CD4-positive, alpha-beta memory T cell (primary cell): ENCODE measurements around the gene CLEC2L. TPM values are rescaled to one million over a fixed set of nuclear protein-coding genes. Genes with fewer than 3 reads are reported as not detected.
A peak's percentile ranks its signal among the peaks of the same experiment; 100 is the strongest.

Experiments
- CTCF ChIA-PET: fragments of 350-600 bp; sonication (Branson Sonifier 250); formaldehyde crosslinking; loops from one replicate; lab custom pipeline; 2021; ENCODE audit warnings: inconsistent platforms; ENCODE audit not compliant: partially characterized antibody; lab: Charles Lee
- POLR2A ChIA-PET: fragments of 350-600 bp; sonication (Branson Sonifier 250); formaldehyde crosslinking; loops from one replicate; lab custom pipeline; 2021; ENCODE audit not compliant: partially characterized antibody; lab: Charles Lee
- DNase-seq, 5 donors: peaks; one replicate each; pipeline versions ENCODE4 v3.0.0 to v3.0.0-alpha.2; 2020 to 2022; ENCODE audit warnings: mixed read lengths in 1 of 5
- H3K27ac ChIP-seq: one replicate; pipeline ENCODE4 v1.7.0; 2013; ENCODE audit warnings: low read depth, low read length
- H3K27me3 ChIP-seq: 2 replicates; pipeline ENCODE4 v1.7.0; 2013; ENCODE audit warnings: mild to moderate bottlenecking, low read length, moderate library complexity; ENCODE audit not compliant: insufficient read depth
- H3K36me3 ChIP-seq: 2 replicates; pipeline ENCODE4 v1.7.0; 2013; ENCODE audit warnings: mild to moderate bottlenecking, low read length, moderate library complexity; ENCODE audit not compliant: insufficient read depth
- H3K4me1 ChIP-seq: 2 replicates; pipeline ENCODE4 v1.7.0; 2013; ENCODE audit warnings: mild to moderate bottlenecking, low read length, moderate library complexity; ENCODE audit not compliant: insufficient read depth
- H3K4me3 ChIP-seq, 2 donors: one replicate each; pipeline ENCODE4 v1.7.0; 2013; ENCODE audit warnings: low read length in 2 of 2, mild to moderate bottlenecking in 1 of 2
- H3K9me3 ChIP-seq, 2 donors: one replicate each; pipeline ENCODE4 v1.7.0; 2013; ENCODE audit warnings: low read length in 2 of 2, control low read depth in 1 of 2; ENCODE audit not compliant: control insufficient read depth in 1 of 2
- H3K27ac Mint-ChIP-seq, 7 donors: one replicate each; pipeline ENCODE4 v1.8.0; 2020 to 2021; ENCODE audit warnings: mixed read lengths in 7 of 7, mild to moderate bottlenecking in 6 of 7, inconsistent platforms in 3 of 7, moderate library complexity in 3 of 7
- H3K27me3 Mint-ChIP-seq, 2 donors: one replicate each; pipeline ENCODE4 v1.8.0; 2020 to 2021; ENCODE audit warnings: mixed read lengths in 2 of 2
- H3K36me3 Mint-ChIP-seq, 2 donors: one replicate each; pipeline ENCODE4 v1.8.0; 2020 to 2021; ENCODE audit warnings: mixed read lengths in 2 of 2, inconsistent platforms in 1 of 2, mild to moderate bottlenecking in 1 of 2
- H3K4me1 Mint-ChIP-seq, 4 donors: one replicate each; pipeline ENCODE4 v1.8.0; 2020 to 2021; ENCODE audit warnings: mixed read lengths in 4 of 4, mild to moderate bottlenecking in 1 of 4
- H3K4me3 Mint-ChIP-seq, 8 donors: one replicate each; pipeline ENCODE4 v1.8.0; 2020 to 2021; ENCODE audit warnings: mixed read lengths in 8 of 8, mild to moderate bottlenecking in 7 of 8, moderate library complexity in 6 of 8, inconsistent platforms in 3 of 8
- H3K9me3 Mint-ChIP-seq, 8 donors: one replicate each; pipeline ENCODE4 v1.8.0; 2020 to 2021; ENCODE audit warnings: mixed read lengths in 8 of 8, mild to moderate bottlenecking in 5 of 8, inconsistent platforms in 3 of 8, moderate library complexity in 1 of 8
- intact Hi-C: fragments of 100-400 bp; cut with micrococcal nuclease; formaldehyde crosslinking; loops from one replicate; pipeline ENCODE4 v1.15.1; 2023
- polyA plus RNA-seq, 2 donors: library from polyadenylated mRNA; unstranded; fragments of 300-500 nt; fragmentation: Illumina TruSeq; gene quantifications; one replicate each; pipeline ENCODE4 v1.2.3, GENCODE V29; 2021
- total RNA-seq, 2 experiments: library from RNA; stranded (reverse); gene quantifications; one replicate each; pipeline ENCODE4 v1.2.3, GENCODE V29; 2021

CLEC2L gene
- total and polyA plus RNA-seq, 4 experiments from 2014 or later = not detected

- ChIA-PET CTCF (interaction anchor here (1.2 to 2.0 kb wide), 3 partner anchors 9 to 28 kb away, joined by 3 to 6 read pairs (median 4); no protein-coding TSS in a partner anchor), POLR2A (no interaction called here)
- Histone ChIP-seq H3K27me3 (no peaks in the 10 kb centered on the region), H3K9me3 (no peaks in the 10 kb centered on the region), H3K27ac (no peak overlapping the region), H3K4me3 (no peak overlapping the region), H3K4me1 (no peaks in the 10 kb centered on the region), H3K36me3 (peaks cover 46% of the 10 kb centered on the region)
- peak overlapping the region in 1 of 7 donors; percentile 80 for H3K27ac Mint-ChIP-seq
- intact Hi-C loops = no loop called here
- no peaks in the 10 kb centered on the region for H3K4me1 Mint-ChIP-seq
- no peak for DNase-seq
- no peaks in the 10 kb centered on the region for H3K27me3 Mint-ChIP-seq
- H3K36me3 Mint-ChIP-seq = peaks cover 67 to 73% of the 10 kb centered on the region in 2 donors
- no peaks in the 10 kb centered on the region for H3K9me3 Mint-ChIP-seq
- H3K4me3 Mint-ChIP-seq = no peak overlapping the region
Measured at GRCh38 chr7:139592801-139593461, 69.4 kb downstream of the CLEC2L start.

GRCh38 chr7:139594090-139594489 is 70.6 kb downstream of the CLEC2L start:
- ChIA-PET POLR2A (no interaction called here), CTCF (interaction anchor here (0.6 to 2.0 kb wide), 4 partner anchors 8 to 1429 kb away, joined by 3 to 6 read pairs (median 3); no protein-coding TSS in a partner anchor)
- peaks cover 48% of the 10 kb centered on the region for H3K36me3 ChIP-seq
- no peak overlapping the region for H3K27ac ChIP-seq
- Mint-ChIP-seq H3K9me3 (no peaks in the 10 kb centered on the region), H3K4me3 (no peak overlapping the region), H3K27ac (no peak overlapping the region), H3K27me3 (no peaks in the 10 kb centered on the region), H3K4me1 (no peaks in the 10 kb centered on the region), H3K36me3 (peaks cover 68 to 77% of the 10 kb centered on the region in 2 donors)
- H3K9me3 ChIP-seq = no peaks in the 10 kb centered on the region
- intact Hi-C loops = no loop called here
- no peaks in the 10 kb centered on the region for H3K27me3 ChIP-seq
- H3K4me3 ChIP-seq = no peak overlapping the region
- DNase-seq = no peak
- no peaks in the 10 kb centered on the region for H3K4me1 ChIP-seq

Other genes with a start within 250 kb of the CLEC2L start
- 10 to 100 TPM in 1 of 2 experiments, 1 to 10 TPM in 1; 6.7 to 12.5 TPM for gene FMC1, start 182.3 kb upstream of the CLEC2L start, total RNA-seq
- 10 to 100 TPM; 47.8 to 66.8 TPM for gene FMC1, start 182.3 kb upstream of the CLEC2L start, polyA plus RNA-seq
- 100 to 1,000 TPM; 131 to 133 TPM for gene LUC7L2, start 163.8 kb upstream of the CLEC2L start, total RNA-seq
- 10 to 100 TPM; 50.0 to 73.0 TPM for gene LUC7L2, start 163.8 kb upstream of the CLEC2L start, polyA plus RNA-seq
- gene KLRG2, start 40.0 kb upstream of the CLEC2L start, total RNA-seq = not detected
- not detected for gene KLRG2, start 40.0 kb upstream of the CLEC2L start, polyA plus RNA-seq